Large intestine (tissue), 12 donors: Measurements from ENCODE around the gene ARL11. TPM values are rescaled to one million over a fixed set of nuclear protein-coding genes. Genes with fewer than 3 reads are reported as not detected.
A peak's percentile ranks its signal among the peaks of the same experiment; 100 is the strongest.
"Not testable (repeated sequence)": the region's sequence is repeated elsewhere in the genome, so short reads cannot be mapped to it uniquely, and the experiment has no call there.

ENCODE experiments used
- DNase-seq, 2 donors: peaks; one replicate each; pipeline versions ENCODE4 v3.0.0 to v3.0.0-alpha.2; 2013
- H3K27ac ChIP-seq: one replicate; pipeline ENCODE4 v1.5.1; 2013; ENCODE audit warnings: low read length
- H3K27me3 ChIP-seq: 2 replicates; pipeline ENCODE4 v1.6.1; 2013; ENCODE audit warnings: low read length; ENCODE audit not compliant: control insufficient read depth, insufficient read depth
- H3K36me3 ChIP-seq: 2 replicates; pipeline ENCODE4 v1.6.1; 2013; ENCODE audit warnings: low read length; ENCODE audit not compliant: control insufficient read depth, insufficient read depth
- H3K4me1 ChIP-seq: one replicate; pipeline ENCODE4 v1.6.1; 2013; ENCODE audit warnings: low read length; ENCODE audit not compliant: control insufficient read depth, insufficient read depth
- H3K4me3 ChIP-seq: one replicate; pipeline ENCODE4 v1.5.1; 2013; ENCODE audit warnings: low read length
- H3K9me3 ChIP-seq: one replicate; pipeline ENCODE4 v1.6.1; 2013; ENCODE audit warnings: mild to moderate bottlenecking, low read depth, low read length, moderate library complexity; ENCODE audit not compliant: control insufficient read depth
- WGBS: methylation state at CpG from one replicate; pipeline ENCODE4 v1.1.5; 2013; ENCODE audit warnings: low lambda C conversion rate; ENCODE audit not compliant: insufficient coverage; 5-methylcytosine and 5-hydroxymethylcytosine counted together
- long read RNA-seq, 11 donors: transcript quantifications; one replicate each; lab custom pipeline, GENCODE V29; 2026
- polyA plus RNA-seq: library from polyadenylated mRNA; unstranded; fragments of 120-200 nt; gene quantifications from one replicate; pipeline ENCODE4 v1.2.1, GENCODE V29; 2013

Gene ARL11
- polyA plus RNA-seq: 1.3 TPM
- long read RNA-seq, donor 1: 0 reads
- long read RNA-seq, donor 2, partial matches to known transcripts: 0 of 1 reads
- long read RNA-seq, donor 2, other reads (novel, unspliced or antisense): 0 of 1 reads
- long read RNA-seq, donor 3: 0 reads
- long read RNA-seq, donor 4, partial matches to known transcripts: 0 of 1 reads
- long read RNA-seq, donor 4, other reads (novel, unspliced or antisense): 0 of 1 reads
- long read RNA-seq, donor 5: 0 reads
- long read RNA-seq, donor 6: 0 reads
- long read RNA-seq, donor 7, partial matches to known transcripts: 0 of 1 reads
- long read RNA-seq, donor 7, other reads (novel, unspliced or antisense): 0 of 1 reads
- long read RNA-seq, donor 8, transcript ARL11-201 (2 exons, 3,760 nt): major isoform, 7 of 7 reads
- long read RNA-seq, donor 8, partial matches to known transcripts: 0 of 7 reads
- long read RNA-seq, donor 8, other reads (novel, unspliced or antisense): 0 of 7 reads
- long read RNA-seq, donor 9, partial matches to known transcripts: 0 of 3 reads
- long read RNA-seq, donor 9, other reads (novel, unspliced or antisense): 0 of 3 reads
- long read RNA-seq, donor 10, partial matches to known transcripts: 0 of 1 reads
- long read RNA-seq, donor 10, other reads (novel, unspliced or antisense): 0 of 1 reads
- long read RNA-seq, donor 11, partial matches to known transcripts: 0 of 1 reads
- long read RNA-seq, donor 11, other reads (novel, unspliced or antisense): 0 of 1 reads

DNA sequence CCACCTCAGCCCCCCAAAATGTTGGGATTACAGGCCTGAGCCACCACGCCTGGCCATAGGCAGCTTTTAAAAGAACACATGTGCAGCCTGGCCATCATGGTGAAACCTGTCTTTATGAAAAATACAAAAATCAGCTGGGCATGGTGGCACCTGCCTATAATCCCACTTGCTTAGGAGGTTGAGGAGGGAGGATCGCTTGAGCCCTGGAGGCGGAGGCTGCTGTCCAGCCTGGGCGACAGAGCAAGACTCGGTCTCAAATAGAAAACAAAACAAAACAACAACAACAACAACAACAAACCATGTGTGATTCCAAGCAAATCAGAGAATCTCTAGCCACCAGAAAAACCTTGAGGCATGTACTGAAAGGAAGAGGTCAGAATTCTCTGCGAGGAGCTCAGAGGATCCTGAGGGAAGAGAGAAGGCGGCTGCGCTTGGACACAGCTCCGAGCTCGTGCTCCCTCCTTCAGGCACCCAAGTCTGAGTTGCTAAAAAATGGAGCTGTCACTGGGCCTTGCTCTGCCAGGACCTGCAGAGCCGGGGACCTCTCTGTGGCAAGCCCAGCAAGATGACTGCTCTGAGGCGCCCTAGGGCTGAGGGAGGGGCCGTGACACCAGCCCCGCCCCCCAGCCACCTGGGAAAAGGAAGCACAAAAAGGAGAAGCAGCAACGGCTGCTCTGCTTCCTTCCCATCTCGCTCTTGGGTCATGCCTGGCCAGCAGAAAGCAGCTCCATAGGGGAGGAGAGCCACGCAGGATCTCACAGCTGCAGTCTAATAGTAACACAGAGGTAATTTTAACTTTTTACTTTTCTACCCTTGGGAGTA, at the start of gene ARL11:
ARL11 (plus strand) TSS at position 677 of the 822 bp plus-strand sequence. CDS start 1,941 bp downstream, outside the sequence.
- peaks cover 11% of the 10 kb centered on the region for H3K4me1 ChIP-seq
- H3K36me3 ChIP-seq: no peaks in the 10 kb centered on the region
- H3K9me3 ChIP-seq: no peaks in the 10 kb centered on the region
- H3K4me3 ChIP-seq: peak within 1 kb of the TSS; percentile 27
- peak; percentile 33 to 75 for DNase-seq
- no peak within 1 kb of the TSS for H3K27ac ChIP-seq
- no CpG with 5 or more reads among the region's 17 CpGs for WGBS
- no peaks in the 10 kb centered on the region for H3K27me3 ChIP-seq

DNA sequence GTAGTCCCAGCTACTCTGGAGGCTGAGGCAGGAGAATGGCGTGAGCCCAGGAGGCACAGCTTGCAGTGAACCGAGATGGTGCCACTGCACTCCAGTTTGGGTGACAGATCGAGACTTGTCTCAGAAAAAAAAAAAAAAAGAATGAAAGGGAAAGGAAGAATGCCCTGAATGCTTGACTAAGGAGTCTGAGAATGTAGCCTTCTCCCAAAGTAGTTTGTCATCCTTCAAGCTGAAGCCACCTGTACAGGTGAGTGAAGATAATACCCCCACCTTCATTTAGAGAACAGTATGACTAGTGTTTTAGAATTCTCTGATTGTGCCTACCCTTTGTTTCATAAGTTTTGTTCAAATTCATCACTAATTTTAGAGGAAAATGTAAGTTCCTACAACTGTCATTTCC, 48.8 kb upstream of the ARL11 start:
- Histone ChIP-seq H3K4me1 (no peaks in the 10 kb centered on the region), H3K27me3 (no peaks in the 10 kb centered on the region), H3K4me3 (no peak overlapping the region), H3K9me3 (no peaks in the 10 kb centered on the region), H3K36me3 (peaks cover 12% of the 10 kb centered on the region), H3K27ac (no peak overlapping the region)
- no CpG with 5 or more reads among the region's 3 CpGs for WGBS
- DNase-seq: no peak

DNA sequence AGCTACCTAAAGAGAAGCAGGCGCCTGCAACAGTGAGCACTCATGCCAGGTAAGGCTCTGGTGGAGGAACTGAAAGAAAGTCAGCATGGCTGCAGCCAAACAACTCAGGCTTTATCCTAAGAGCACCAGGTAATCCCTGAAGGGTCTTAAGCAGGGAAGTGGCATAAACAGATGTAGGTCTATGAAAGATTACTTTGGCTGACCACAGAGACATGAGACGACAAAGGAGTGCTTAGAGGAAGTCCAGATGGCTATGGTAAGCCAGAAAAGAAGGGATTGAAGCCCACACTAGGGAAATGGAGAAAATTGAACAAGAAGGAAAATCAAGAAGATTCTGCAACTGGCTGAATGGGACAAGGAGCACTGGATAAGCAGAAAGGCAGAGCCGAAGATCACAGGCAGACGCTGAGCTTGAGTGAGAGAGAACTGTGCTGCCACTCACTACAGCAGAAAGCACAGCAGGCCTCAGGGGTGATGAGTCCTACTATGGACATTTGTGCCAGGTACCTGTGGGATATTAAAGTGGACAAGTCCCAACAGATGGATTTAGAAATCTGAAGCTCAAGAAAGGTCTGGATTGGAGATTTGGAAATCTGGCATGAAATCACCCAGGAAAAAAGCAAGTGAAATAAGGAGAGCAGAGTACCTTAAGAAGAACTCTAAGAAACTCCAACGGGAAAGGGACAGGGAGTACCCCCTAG, 47.2 kb upstream of the ARL11 start:
- no peaks in the 10 kb centered on the region for H3K27me3 ChIP-seq
- no peak for DNase-seq
- H3K27ac ChIP-seq: no peak overlapping the region
- H3K9me3 ChIP-seq: no peaks in the 10 kb centered on the region
- H3K4me1 ChIP-seq: no peaks in the 10 kb centered on the region
- 90% methylated on average over 2 of the region's 5 CpGs for WGBS
- no peak overlapping the region for H3K4me3 ChIP-seq
- peaks cover 12% of the 10 kb centered on the region for H3K36me3 ChIP-seq

DNA sequence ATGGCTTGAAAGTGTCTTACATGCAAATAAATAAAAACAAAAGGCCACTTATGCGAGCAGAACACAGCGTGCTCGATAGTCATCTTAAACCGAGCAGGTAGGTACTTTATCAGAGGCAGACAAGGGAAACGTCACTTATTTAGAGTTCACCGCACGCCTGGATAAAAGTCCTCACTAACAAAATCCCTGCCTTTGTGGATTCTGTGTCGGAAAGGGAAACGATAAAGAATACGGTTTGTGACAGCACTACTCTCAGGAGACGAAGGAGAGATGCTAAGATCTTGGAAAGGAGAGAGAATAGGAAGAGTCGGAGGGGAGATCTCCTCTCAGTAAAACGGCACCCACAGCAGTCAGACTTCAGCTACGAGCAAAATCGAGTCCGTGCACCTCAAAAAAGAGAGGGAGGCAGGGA, 43.5 kb upstream of the ARL11 start:
- Histone ChIP-seq H3K4me3 (peak overlapping the region; percentile 78), H3K27ac (no peak overlapping the region), H3K36me3 (peaks cover 7% of the 10 kb centered on the region), H3K9me3 (no peaks in the 10 kb centered on the region), H3K27me3 (no peaks in the 10 kb centered on the region), H3K4me1 (no peaks in the 10 kb centered on the region)
- peak in 1 of 2 donors; percentile 41 for DNase-seq
- 0% methylated on average over 5 of the region's 16 CpGs for WGBS

DNA sequence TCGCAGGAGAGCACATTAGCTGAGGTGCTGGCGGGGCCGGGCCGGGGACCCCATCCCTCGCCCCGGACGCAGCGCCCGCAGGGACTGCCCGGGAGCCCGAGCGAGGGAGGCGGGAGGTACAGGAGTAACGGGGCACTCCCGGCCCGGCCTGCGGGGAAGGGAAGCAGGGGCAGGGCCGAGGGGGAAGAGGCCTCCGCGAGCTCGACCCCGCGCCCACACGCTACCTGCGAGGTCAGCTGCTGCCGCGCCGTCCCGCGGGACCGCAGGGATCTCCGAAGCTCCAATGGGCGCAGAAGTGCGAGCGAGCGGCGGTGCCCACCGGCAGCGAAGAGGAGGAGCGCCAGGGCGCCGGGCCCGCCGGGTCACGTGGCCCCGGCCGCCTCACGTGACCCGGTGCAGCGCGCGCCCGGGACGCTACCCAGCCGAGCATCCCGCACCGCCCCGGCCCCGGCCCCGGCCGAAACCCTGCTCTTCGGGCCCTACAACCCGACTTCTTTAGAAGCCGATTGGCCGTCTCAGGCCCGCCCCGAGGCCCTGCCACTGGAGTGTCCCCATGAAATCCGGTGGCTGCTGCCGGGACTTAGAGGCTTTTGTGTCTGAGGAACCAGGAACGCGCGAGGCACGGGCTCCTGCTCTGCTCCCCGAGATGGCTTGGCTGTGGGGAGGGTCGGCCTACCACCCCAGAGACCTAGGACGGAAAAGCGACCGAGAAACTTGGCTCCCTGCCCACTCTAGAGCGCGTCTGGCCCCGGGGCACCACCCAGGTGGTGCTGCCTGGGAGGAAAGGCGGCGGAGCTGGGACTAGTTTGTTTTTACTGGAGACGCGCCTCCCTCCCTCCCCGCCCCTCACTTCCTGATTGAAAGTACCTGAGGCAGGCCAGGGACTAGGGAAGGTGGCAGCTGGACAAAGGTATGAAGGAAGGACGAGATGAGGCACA, 42.8 kb upstream of the ARL11 start, which contains the start of gene RCBTB1:
RCBTB1 (minus strand) TSS at position 339 of the 938 bp plus-strand sequence. CDS start 18,279 bp downstream, outside the sequence.
- WGBS: no CpG with 5 or more reads among the region's 87 CpGs
- DNase-seq: peak; percentile 36 to 77

DNA sequence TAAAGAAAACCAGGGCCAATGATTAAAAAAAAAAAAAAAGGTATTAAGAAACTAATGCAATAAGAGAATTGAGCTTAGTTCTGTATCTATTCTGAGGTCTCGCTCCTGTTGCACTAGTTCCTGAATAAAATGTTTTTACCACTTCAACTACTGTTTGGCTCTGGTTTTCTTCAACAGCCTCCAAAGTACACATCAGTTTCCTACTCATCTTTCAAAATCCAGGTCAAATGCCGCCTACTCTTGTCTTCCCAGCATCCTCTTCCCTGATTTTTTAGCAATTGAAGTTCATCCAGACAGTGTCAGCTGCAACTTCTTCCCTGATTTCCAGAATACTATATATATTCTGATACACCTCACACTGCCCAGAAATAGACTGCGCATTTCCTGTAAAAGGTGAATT, 41.6 kb upstream of the ARL11 start:
- DNase-seq: no peak
- Histone ChIP-seq H3K9me3 (no peaks in the 10 kb centered on the region), H3K4me3 (no peak overlapping the region), H3K27me3 (no peaks in the 10 kb centered on the region), H3K4me1 (no peaks in the 10 kb centered on the region), H3K27ac (no peak overlapping the region), H3K36me3 (no peaks in the 10 kb centered on the region)
- WGBS: 100% methylated on average over 1 of the region's 3 CpGs

More for the DNA sequence above, 42.8 kb upstream of the ARL11 start, which contains the start of gene RCBTB1:
- Histone ChIP-seq H3K4me1 (no peaks in the 10 kb centered on the region), H3K9me3 (no peaks in the 10 kb centered on the region), H3K27me3 (no peaks in the 10 kb centered on the region), H3K36me3 (peaks cover 3% of the 10 kb centered on the region), H3K4me3 (peak within 1 kb of the TSS; percentile 78), H3K27ac (peak within 1 kb of the TSS; percentile 66)

DNA sequence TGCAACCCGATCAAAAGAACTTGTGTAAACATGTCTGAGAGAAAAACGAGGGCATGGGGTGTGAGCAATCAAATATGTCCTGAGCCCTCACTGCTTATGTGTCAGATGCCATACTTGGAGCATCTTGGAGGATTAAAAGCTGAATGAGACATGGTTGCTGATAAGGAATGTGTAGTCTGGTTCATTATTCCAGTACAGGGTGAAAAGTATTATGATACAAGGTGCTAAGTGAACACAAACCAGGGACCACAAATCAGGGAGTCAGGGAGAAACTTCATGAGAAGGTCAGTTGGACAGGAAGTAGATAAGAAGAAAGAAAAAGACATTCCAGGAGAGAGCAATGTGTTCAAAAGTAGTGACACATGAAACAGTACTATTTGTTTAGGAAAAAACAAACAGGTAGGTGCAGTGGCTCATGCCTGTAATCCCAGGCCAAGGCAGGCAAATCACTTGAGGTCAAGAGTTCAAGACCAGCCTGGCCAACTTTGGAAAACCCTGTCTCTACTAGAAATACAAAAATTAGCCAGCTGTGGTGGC, 40.9 kb upstream of the ARL11 start:
- DNase-seq: no peak
- Histone ChIP-seq H3K27me3 (no peaks in the 10 kb centered on the region), H3K27ac (no peak overlapping the region), H3K4me3 (no peak overlapping the region), H3K9me3 (no peaks in the 10 kb centered on the region), H3K4me1 (no peaks in the 10 kb centered on the region), H3K36me3 (no peaks in the 10 kb centered on the region)
- 50% methylated on average over 2 of the region's 2 CpGs for WGBS

DNA sequence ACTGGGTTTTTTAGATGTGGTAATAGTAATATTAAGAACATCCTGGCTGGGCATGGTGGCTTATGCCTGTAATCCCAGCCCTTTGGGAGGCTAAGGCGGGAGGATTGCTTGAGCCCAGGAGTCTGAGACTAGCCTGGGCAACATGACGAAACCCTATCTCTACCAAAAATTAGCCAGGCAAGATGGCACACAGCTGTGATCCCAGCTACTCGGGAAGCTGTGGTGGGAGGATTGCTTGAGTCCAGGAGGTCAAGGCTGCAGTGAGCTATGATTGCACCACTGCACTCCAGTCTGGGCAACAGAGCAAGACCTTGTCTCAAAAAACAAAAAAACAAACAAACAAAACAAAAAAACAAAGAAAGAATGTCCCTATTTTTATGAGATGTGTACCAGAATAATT, 37.6 kb upstream of the ARL11 start:
- H3K27ac ChIP-seq, H3K36me3 ChIP-seq, H3K4me3 ChIP-seq, H3K27me3 ChIP-seq, H3K9me3 ChIP-seq, H3K4me1 ChIP-seq, DNase-seq: not testable (repeated sequence)
- WGBS: no CpG with 5 or more reads among the region's 3 CpGs

DNA sequence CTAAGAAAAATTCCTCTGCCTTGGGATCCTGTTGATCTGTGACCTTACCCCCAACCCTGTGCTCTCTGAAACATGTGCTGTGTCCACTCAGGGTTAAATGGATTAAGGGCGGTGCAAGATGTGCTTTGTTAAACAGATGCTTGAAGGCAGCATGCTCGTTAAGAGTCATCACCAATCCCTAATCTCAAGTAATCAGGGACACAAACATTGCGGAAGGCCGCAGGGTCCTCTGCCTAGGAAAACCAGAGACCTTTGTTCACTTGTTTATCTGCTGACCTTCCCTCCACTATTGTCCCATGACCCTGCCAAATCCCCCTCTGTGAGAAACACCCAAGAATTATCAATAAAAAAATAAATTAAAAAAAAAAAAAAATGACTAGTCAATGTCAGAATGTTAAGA, 34.4 kb upstream of the ARL11 start:
- H3K4me1 ChIP-seq, H3K9me3 ChIP-seq, H3K27me3 ChIP-seq, H3K36me3 ChIP-seq, DNase-seq, H3K4me3 ChIP-seq, H3K27ac ChIP-seq: not testable (repeated sequence)
- no CpG with 5 or more reads among the region's 4 CpGs for WGBS
